Gastrocnemius medialis (tissue), 4 donors: Measurements from ENCODE around the gene MINPP1.

Experiments used
- CTCF ChIP-seq, 5 experiments: fragments of 450-650 bp in 3 of 5; fragments of 200-600 bp in 2 of 5; sonication (generic) in 2 of 5; IDR thresholded peaks in 4 of 5; conservative IDR thresholded peaks in 1 of 5; 1 replicate in 4 of 5; 2 replicates in 1 of 5; pipeline ENCODE4 v1.5.1; 2016 to 2019; ENCODE audit warnings: antibody characterized with exemption in 5 of 5, mild to moderate bottlenecking in 3 of 5, moderate library complexity in 3 of 5
- POLR2A ChIP-seq, 2 donors: fragments of 450-650 bp; IDR thresholded peaks; one replicate each; pipeline ENCODE4 v1.6.1; 2017; ENCODE audit warnings: antibody characterized with exemption in 2 of 2, mild to moderate bottlenecking in 2 of 2, moderate library complexity in 2 of 2

GRCh38 chr10:87590705-87591588 lies 86.3 kb downstream of the MINPP1 start:
- TF ChIP-seq POLR2A (IDR thresholded peaks at IDR 0.05) (no peak), CTCF (IDR thresholded peaks at IDR 0.05 in 4 of 5, conservative IDR thresholded peaks at IDR 0.05 in 1 of 5) (no peak)
